CD4-positive, CD25-positive, alpha-beta regulatory T cell (primary cell): ENCODE data around the gene AAR2. TPM values are rescaled to one million over a fixed set of nuclear protein-coding genes. Genes with fewer than 3 reads are reported as not detected.

Source experiments
- ATAC-seq, 2 donors: fragments of 150-1000 bp; cut with Tn5 transposase; one replicate each; pipeline ENCODE4 v1.10.0; 2021; ENCODE audit warnings: low read depth in 2 of 2, moderate number of reproducible peaks in 2 of 2, moderate library complexity in 1 of 2
- DNase-seq, 3 donors: peaks; one replicate each; pipeline versions ENCODE4 v3.0.0 to v3.0.0-alpha.2; 2012 to 2022; ENCODE audit warnings: mixed read lengths in 1 of 3
- H3K27ac ChIP-seq: one replicate; pipeline ENCODE4 v1.7.0; 2013; ENCODE audit warnings: mild to moderate bottlenecking, low read length; ENCODE audit not compliant: insufficient read depth, poor library complexity, severe bottlenecking
- H3K27me3 ChIP-seq: one replicate; pipeline ENCODE4 v1.7.0; 2013; ENCODE audit warnings: low read length; ENCODE audit not compliant: control insufficient read depth, insufficient read depth
- H3K36me3 ChIP-seq: one replicate; pipeline ENCODE4 v1.7.0; 2013; ENCODE audit warnings: mild to moderate bottlenecking, low read length, moderate library complexity; ENCODE audit not compliant: control insufficient read depth, insufficient read depth
- H3K4me1 ChIP-seq: 2 replicates; pipeline ENCODE4 v1.7.0; 2013; ENCODE audit warnings: mild to moderate bottlenecking, low read length; ENCODE audit not compliant: insufficient read depth, control insufficient read depth, poor library complexity, severe bottlenecking
- H3K4me3 ChIP-seq: one replicate; pipeline ENCODE4 v1.7.0; 2013; ENCODE audit warnings: low read depth, mild to moderate bottlenecking, low read length, moderate library complexity
- H3K9me3 ChIP-seq, 2 experiments: 1 replicate in 1 of 2; 2 replicates in 1 of 2; pipeline ENCODE4 v1.7.0; 2013; ENCODE audit warnings: low read length in 2 of 2, mild to moderate bottlenecking in 1 of 2, moderate library complexity in 1 of 2; ENCODE audit not compliant: control insufficient read depth in 2 of 2
- H3K27ac Mint-ChIP-seq, 3 donors: one replicate each; pipeline ENCODE4 v1.8.0; 2020 to 2022; ENCODE audit warnings: mild to moderate bottlenecking in 3 of 3, mixed read lengths in 3 of 3, moderate library complexity in 2 of 3
- H3K27me3 Mint-ChIP-seq: one replicate; pipeline ENCODE4 v1.8.0; 2022; ENCODE audit warnings: mild to moderate bottlenecking, mixed read lengths
- H3K36me3 Mint-ChIP-seq: one replicate; pipeline ENCODE4 v1.8.0; 2020; ENCODE audit warnings: mixed read lengths
- H3K4me1 Mint-ChIP-seq, 4 donors: one replicate each; pipeline ENCODE4 v1.8.0; 2020 to 2022; ENCODE audit warnings: mixed read lengths in 4 of 4, mild to moderate bottlenecking in 1 of 4
- H3K4me3 Mint-ChIP-seq, 4 donors: one replicate each; pipeline ENCODE4 v1.8.0; 2020 to 2022; ENCODE audit warnings: mild to moderate bottlenecking in 4 of 4, mixed read lengths in 4 of 4, moderate library complexity in 3 of 4
- H3K9me3 Mint-ChIP-seq, 7 donors: one replicate each; pipeline ENCODE4 v1.8.0; 2020 to 2022; ENCODE audit warnings: mixed read lengths in 7 of 7, mild to moderate bottlenecking in 3 of 7, moderate library complexity in 2 of 7
- polyA plus RNA-seq, 4 donors: library from polyadenylated mRNA; unstranded; fragments of 300-500 nt; fragmentation: Illumina TruSeq; gene quantifications; one replicate each; pipeline ENCODE4 v1.2.3, GENCODE V29; 2021
- total RNA-seq: library from RNA; stranded (reverse); gene quantifications from one replicate; pipeline ENCODE4 v1.2.3, GENCODE V29; 2022

Gene AAR2
- total and polyA plus RNA-seq, 5 donors from 2014 or later: 18.0 to 58.3 (median 49.0) TPM

DNA sequence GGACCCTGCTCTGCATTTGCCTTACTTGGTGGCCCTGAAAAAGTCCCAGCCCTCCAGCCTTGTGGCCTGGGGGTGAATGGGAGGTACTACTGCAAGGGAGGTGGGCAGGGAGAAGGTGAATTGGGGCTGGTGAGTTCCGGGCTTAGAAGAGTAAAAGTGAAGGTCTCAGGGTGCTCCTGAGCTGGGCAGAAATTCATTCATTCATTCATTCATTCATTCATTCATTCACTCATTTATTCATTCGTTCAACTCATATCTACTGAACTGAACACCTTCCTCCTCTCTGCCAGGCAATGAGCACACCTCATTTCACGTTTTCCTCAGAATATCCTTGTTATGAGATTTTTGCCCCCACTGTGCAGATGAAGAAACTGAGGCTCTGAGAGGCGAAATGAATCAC is 63.2 kb downstream of the AAR2 start:
- Mint-ChIP-seq H3K36me3 (no peaks in the 10 kb centered on the region), H3K4me1 (no peaks in the 10 kb centered on the region), H3K27me3 (peaks cover 37% of the 10 kb centered on the region), H3K9me3 (no peaks in the 10 kb centered on the region), H3K27ac (no peak overlapping the region), H3K4me3 (no peak overlapping the region)
- DNase-seq (no peak), ATAC-seq (no peak)
- Histone ChIP-seq H3K27ac (no peak overlapping the region), H3K36me3 (no peaks in the 10 kb centered on the region), H3K4me1 (no peaks in the 10 kb centered on the region), H3K4me3 (no peak overlapping the region), H3K27me3 (peaks cover 23% of the 10 kb centered on the region), H3K9me3 (no peaks in the 10 kb centered on the region)

GRCh38 chr20:36301359-36302119 is 65.3 kb downstream of the AAR2 start:
- Mint-ChIP-seq H3K4me3 (no peak overlapping the region), H3K4me1 (peaks cover 0 to 11% (median 1%) of the 10 kb centered on the region in 4 donors), H3K9me3 (peaks cover 0 to 2% (median 0%) of the 10 kb centered on the region in 7 donors), H3K36me3 (no peaks in the 10 kb centered on the region), H3K27me3 (peaks cover 32% of the 10 kb centered on the region), H3K27ac (no peak overlapping the region)
- Histone ChIP-seq H3K4me1 (peaks cover under 1% of the 10 kb centered on the region), H3K27ac (no peak overlapping the region), H3K4me3 (no peak overlapping the region), H3K36me3 (no peaks in the 10 kb centered on the region), H3K27me3 (peaks cover 31% of the 10 kb centered on the region), H3K9me3 (no peaks in the 10 kb centered on the region)
- ATAC-seq: no peak
- DNase-seq: no peak

- Mint-ChIP-seq H3K27ac (peak overlapping the region in 1 of 3 donors; percentile 34), H3K27me3 (peaks cover 28% of the 10 kb centered on the region), H3K9me3 (peaks cover 0 to 2% (median 0%) of the 10 kb centered on the region in 7 donors), H3K36me3 (no peaks in the 10 kb centered on the region), H3K4me3 (no peak overlapping the region), H3K4me1 (peaks cover 0 to 13% (median 1%) of the 10 kb centered on the region in 4 donors)
- Histone ChIP-seq H3K9me3 (no peaks in the 10 kb centered on the region), H3K27ac (no peak overlapping the region), H3K36me3 (no peaks in the 10 kb centered on the region), H3K27me3 (peaks cover 34% of the 10 kb centered on the region), H3K4me1 (peaks cover 7% of the 10 kb centered on the region), H3K4me3 (no peak overlapping the region)
- DNase-seq (no peak), ATAC-seq (no peak)
These were observed 66.8 kb downstream of the AAR2 start for GRCh38 chr20:36303020-36303595.

DNA sequence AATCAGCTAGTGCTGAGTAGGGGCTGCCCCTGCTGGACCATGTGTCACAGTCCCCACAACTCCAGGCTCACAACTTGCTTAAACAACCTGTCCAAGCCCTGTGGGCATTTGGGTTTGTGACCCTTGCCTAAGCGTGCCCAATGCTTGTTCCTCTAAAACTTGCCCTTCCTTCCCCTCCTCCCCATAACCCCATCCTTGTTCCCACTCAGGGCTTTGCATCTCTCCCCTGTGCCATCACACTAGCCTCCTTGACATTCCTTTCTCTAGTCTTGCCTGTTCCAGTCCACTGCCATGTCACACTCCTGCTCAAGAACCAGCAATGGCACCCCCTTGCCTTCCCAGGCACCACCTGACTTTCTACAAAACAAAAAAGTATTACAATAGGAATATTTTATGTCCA is 67.6 kb downstream of the AAR2 start:
- H3K27ac ChIP-seq: no peak overlapping the region
- H3K36me3 Mint-ChIP-seq: no peaks in the 10 kb centered on the region
- H3K9me3 ChIP-seq: no peaks in the 10 kb centered on the region
- H3K27me3 Mint-ChIP-seq: peaks cover 33% of the 10 kb centered on the region
- H3K4me1 ChIP-seq: peaks cover 7% of the 10 kb centered on the region
- no peak overlapping the region for H3K27ac Mint-ChIP-seq
- no peak for DNase-seq
- peaks cover 38% of the 10 kb centered on the region for H3K27me3 ChIP-seq
- H3K4me3 Mint-ChIP-seq: no peak overlapping the region
- peaks cover 0 to 2% (median 0%) of the 10 kb centered on the region in 7 donors for H3K9me3 Mint-ChIP-seq
- H3K36me3 ChIP-seq: no peaks in the 10 kb centered on the region
- peaks cover 0 to 16% (median 1%) of the 10 kb centered on the region in 4 donors for H3K4me1 Mint-ChIP-seq
- no peak for ATAC-seq
- no peak overlapping the region for H3K4me3 ChIP-seq

DNA sequence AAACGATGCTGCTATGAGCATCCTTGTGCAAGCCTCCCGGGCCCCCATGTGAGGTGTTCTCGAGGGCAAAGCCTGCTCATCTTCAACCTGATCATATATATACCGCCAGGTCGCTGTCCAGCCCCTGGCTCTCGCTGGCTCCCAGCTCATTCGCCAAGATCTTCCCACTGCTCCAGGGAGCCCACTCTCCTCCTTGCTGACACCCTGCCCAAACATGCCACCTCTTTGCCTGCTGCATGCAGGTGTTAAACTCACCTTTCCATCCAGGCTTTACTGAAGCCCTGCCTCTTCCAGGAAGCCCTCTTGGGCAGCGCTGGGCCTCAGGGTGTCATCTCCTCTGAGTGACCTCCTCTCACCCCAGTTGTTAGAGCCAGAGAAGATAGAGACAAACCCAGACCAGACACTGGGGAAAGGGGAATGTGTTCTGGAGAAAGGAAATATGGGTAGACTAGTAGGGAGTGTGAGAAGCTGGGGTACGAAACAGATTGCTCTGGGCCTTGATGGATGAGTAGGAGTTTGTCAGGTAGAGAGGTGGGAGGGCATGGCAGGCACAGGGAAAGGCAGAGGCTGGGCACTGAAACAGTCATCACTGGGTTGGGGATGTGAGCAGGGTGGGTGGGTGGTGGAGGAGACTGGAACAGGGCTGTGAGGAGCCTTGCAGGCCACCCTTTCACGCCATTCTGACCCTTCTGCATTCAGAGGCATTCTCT is 68.7 kb downstream of the AAR2 start:
- Mint-ChIP-seq H3K36me3 (no peaks in the 10 kb centered on the region), H3K4me1 (peaks cover 0 to 16% (median 1%) of the 10 kb centered on the region in 4 donors), H3K27me3 (peaks cover 44% of the 10 kb centered on the region), H3K4me3 (peak overlapping the region; percentile 22 to 74 (median 50)), H3K9me3 (peaks cover 0 to 4% (median 0%) of the 10 kb centered on the region in 7 donors), H3K27ac (no peak overlapping the region)
- no peaks in the 10 kb centered on the region for H3K36me3 ChIP-seq
- H3K27me3 ChIP-seq: peaks cover 38% of the 10 kb centered on the region
- no peaks in the 10 kb centered on the region for H3K9me3 ChIP-seq
- ATAC-seq (no peak), DNase-seq (no peak)
- no peak overlapping the region for H3K4me3 ChIP-seq
- H3K27ac ChIP-seq: no peak overlapping the region
- H3K4me1 ChIP-seq: peaks cover 7% of the 10 kb centered on the region

- H3K4me3 ChIP-seq: no peak within 1 kb of the TSS
- ATAC-seq (no peak), DNase-seq (no peak)
- Mint-ChIP-seq H3K4me1 (peaks cover 0 to 16% (median 4%) of the 10 kb centered on the region in 4 donors), H3K36me3 (no peaks in the 10 kb centered on the region), H3K27ac (peak within 1 kb of the TSS in 2 of 3 donors; percentile 57 to 65), H3K4me3 (peak within 1 kb of the TSS in 3 of 4 donors; percentile 22 to 85 (median 74)), H3K9me3 (peaks cover 0 to 4% (median 0%) of the 10 kb centered on the region in 7 donors), H3K27me3 (peaks cover 45% of the 10 kb centered on the region)
- no peak within 1 kb of the TSS for H3K27ac ChIP-seq
- H3K27me3 ChIP-seq: peaks cover 36% of the 10 kb centered on the region
- no peaks in the 10 kb centered on the region for H3K9me3 ChIP-seq
- H3K36me3 ChIP-seq: no peaks in the 10 kb centered on the region
- H3K4me1 ChIP-seq: peaks cover 7% of the 10 kb centered on the region
These were observed 69.6 kb downstream of the AAR2 start, which contains the start of gene DLGAP4 for GRCh38 chr20:36305602-36306551. Gene DLGAP4 (plus strand): TSS chr20:36306339. CDS start chr20:36431718, 125,379 bp downstream.
